WI38 (cell line): Measurements from ENCODE around the gene GAB2.
"Not testable (repeated sequence)": the region's sequence is repeated elsewhere in the genome, so short reads cannot be mapped to it uniquely, and the experiment has no call there.

ENCODE experiments used
- H3K4me3 ChIP-seq: 2 replicates; pipeline ENCODE4 v1.5.1; 2011; ENCODE audit warnings: low read depth, mild to moderate bottlenecking, control low read depth, low read length
- TF ChIP-seq, protein P1 (sequence below): IDR thresholded peaks from 2 replicates; pipeline ENCODE4 v1.5.1; 2012; ENCODE audit warnings: low read depth, mild to moderate bottlenecking, control low read depth, low read length

The GAB2 gene, protein sequence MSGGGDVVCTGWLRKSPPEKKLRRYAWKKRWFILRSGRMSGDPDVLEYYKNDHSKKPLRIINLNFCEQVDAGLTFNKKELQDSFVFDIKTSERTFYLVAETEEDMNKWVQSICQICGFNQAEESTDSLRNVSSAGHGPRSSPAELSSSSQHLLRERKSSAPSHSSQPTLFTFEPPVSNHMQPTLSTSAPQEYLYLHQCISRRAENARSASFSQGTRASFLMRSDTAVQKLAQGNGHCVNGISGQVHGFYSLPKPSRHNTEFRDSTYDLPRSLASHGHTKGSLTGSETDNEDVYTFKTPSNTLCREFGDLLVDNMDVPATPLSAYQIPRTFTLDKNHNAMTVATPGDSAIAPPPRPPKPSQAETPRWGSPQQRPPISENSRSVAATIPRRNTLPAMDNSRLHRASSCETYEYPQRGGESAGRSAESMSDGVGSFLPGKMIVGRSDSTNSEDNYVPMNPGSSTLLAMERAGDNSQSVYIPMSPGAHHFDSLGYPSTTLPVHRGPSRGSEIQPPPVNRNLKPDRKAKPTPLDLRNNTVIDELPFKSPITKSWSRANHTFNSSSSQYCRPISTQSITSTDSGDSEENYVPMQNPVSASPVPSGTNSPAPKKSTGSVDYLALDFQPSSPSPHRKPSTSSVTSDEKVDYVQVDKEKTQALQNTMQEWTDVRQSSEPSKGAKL

DNA sequence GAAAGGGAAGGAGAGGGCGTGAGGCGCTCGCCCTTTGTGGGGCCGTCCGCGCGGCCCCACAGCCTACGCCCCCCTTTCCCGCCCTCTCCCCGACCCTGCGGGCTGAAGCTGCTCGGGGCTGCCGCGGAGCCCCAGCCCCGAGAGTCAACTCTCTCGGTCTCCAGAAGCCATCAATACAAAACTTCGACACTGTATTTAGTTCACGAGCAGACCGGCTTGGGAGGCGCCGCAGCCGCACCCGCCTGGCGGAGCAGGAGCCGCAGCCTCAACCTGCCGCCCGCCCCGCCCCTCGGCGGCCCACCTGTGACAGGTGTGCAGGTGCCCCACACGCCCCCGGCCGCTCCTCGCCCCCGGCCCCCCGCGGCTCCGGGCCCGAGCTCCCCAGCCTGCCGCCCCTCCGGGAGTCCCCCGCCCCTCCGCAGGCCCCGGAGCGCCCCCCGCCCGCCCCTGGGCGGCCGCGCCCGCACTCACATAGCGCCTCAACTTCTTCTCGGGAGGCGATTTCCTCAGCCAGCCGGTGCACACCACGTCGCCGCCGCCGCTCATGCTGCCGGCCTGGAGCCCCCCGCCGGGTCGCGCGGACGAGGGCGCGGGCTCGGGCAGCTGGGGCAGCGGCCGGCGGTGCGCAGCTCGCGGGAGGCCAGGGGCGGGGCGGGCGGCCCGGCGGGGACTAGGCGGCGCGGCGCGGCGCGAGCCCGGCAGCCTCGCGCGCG, at the start of gene GAB2:
Gene GAB2, minus strand, starts transcription at position 646 of the 713 bp plus-strand sequence. Its CDS starts 100 bp downstream, at position 546.
- TF ChIP-seq, protein P1, sequence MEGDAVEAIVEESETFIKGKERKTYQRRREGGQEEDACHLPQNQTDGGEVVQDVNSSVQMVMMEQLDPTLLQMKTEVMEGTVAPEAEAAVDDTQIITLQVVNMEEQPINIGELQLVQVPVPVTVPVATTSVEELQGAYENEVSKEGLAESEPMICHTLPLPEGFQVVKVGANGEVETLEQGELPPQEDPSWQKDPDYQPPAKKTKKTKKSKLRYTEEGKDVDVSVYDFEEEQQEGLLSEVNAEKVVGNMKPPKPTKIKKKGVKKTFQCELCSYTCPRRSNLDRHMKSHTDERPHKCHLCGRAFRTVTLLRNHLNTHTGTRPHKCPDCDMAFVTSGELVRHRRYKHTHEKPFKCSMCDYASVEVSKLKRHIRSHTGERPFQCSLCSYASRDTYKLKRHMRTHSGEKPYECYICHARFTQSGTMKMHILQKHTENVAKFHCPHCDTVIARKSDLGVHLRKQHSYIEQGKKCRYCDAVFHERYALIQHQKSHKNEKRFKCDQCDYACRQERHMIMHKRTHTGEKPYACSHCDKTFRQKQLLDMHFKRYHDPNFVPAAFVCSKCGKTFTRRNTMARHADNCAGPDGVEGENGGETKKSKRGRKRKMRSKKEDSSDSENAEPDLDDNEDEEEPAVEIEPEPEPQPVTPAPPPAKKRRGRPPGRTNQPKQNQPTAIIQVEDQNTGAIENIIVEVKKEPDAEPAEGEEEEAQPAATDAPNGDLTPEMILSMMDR: no peak

DNA sequence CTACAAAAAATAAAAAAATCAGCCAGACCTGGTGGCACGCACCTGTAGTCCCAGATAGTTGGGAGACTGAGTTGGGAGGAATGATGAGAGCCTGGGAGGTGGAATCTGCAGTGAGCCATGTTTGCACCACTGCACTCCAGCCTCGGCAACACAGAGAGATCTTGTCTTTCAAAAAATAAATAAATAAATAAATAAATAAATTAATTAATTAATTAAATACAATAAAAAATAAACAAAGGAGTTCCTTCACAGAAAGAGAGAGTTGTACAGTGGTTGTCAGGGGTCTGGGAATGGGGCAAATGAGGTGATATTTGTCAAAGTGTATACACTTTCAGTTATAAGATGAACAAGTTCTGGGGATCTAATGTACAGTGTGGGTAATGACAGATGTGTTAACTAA, 49.8 kb upstream of the GAB2 start:
- TF ChIP-seq, protein P1: no peak
- no peak overlapping the region for H3K4me3 ChIP-seq

More for the DNA sequence above, at the start of gene GAB2:
- peak within 1 kb of the TSS; percentile 78 for H3K4me3 ChIP-seq

DNA sequence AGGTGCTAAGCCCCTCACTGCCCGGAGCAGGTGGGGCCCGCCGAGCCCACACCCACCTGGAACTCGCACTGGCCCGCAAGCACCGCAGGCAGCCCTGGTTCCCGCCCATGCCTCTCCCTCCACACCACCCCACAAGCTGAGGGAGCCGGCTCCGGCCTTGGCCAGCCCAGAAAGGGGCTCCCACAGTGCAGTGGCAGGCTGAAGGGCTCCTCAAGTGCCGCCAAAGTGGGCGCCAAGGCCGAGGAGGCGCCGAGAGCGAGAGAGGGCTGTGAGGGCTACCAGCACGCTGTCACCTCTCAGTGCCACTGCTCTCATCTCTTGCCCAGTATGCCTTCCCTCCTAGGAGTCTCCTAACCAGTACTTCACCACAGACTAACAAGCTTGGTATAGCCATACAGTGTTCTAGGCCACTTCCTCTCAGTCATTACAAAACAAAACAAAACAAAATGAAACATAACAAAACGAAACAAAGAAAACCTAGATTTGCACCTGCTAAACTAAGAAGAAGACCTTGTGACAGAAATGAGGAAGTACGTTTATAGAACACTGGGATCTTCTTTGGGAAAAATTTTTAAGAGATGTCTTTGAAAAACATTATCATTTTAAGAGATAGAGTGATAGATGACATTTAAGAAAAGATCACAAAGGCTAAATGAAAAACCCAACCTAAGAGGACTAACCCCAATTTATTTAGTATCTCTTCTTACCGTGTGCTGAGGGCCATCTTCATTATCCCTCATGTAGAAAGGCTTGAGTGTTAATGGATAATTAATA, 47.7 kb upstream of the GAB2 start:
- TF ChIP-seq, protein P1: no peak

DNA sequence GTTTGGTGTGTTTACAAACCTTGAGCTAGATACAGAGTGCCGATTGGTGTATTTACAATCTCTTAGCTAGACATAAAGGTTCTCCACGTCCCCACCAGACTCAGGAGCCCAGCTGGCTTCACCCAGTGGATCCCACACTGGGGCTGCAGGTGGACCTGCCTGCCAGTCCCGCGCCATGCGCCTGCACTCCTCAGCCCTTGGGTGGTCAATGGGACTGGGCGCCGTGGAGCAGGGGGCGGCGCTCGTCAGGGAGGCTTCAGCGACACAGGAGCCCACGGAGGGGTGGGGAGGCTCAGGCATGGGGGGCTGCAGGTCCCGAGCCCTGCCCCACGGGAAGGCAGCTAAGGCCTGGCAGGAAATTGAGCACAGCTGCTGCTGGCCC, 47.2 kb upstream of the GAB2 start:
- H3K4me3 ChIP-seq: not testable (repeated sequence)

More for the DNA sequence above, 47.7 kb upstream of the GAB2 start:
- no peak overlapping the region for H3K4me3 ChIP-seq

DNA sequence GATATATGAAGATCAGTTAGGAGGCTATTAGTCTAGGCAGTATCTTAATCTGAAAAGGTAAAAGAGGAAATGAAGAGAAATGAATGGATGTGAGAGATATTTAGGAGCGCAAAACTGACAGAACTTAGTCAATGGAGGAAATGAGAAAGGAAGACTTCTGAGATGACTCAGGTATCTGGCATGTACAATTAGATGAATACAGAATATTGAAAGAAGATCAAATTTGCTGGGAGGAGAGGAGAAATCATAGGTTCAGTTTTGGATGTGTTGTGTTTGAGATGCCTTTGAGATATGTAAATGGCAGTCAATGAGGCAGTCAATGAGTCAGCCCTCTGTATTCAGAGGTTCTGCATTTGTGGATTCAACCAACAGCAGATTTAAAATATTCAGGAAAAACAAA, 42.9 kb upstream of the GAB2 start:
- H3K4me3 ChIP-seq: no peak overlapping the region
- TF ChIP-seq, protein P1: no peak

DNA sequence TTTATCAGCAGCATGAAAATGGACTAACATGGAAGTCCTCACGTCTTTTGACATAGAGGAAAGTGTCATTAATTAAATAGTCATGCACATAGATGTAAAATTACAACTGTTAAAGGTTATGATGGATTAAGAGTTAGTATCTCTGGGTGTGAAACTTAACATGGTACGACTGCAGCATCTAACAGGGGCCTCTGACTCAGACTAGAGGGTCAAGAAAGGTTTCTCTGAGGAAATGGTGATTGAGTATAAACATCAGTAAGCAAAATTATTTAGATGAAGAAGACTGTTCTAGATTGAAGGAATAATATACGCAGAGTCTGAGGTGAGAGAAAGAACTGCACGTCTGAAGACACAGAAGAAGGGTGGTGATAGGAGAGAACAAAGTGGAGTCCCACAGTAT, 42.1 kb upstream of the GAB2 start:
- H3K4me3 ChIP-seq: no peak overlapping the region
- TF ChIP-seq, protein P1: no peak

DNA sequence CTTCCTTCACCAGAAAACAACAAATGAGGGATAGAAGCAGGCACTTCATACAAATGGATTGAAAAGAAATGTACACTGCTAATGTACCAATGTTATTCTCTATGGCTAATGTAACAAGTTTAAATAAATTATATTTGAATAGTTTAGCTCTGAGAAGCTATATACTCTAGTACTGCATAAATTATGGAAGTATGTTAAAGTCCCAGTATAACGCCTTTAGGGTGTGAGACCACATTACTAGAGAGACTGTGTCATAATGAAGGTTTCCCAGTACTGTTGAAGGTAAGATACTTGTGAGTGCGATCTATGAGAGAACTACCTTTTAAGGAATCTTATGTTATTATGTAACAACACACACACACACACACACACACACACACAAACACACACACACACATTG, 39.8 kb upstream of the GAB2 start:
- no peak overlapping the region for H3K4me3 ChIP-seq
- TF ChIP-seq, protein P1: no peak
